Astrocyte (in vitro differentiated cells and primary cell): Measurements from ENCODE around the gene SLC1A6. TPM values are rescaled to one million over a fixed set of nuclear protein-coding genes. Genes with fewer than 3 reads are reported as not detected.

Source experiments
- DNase-seq: peaks from one replicate; pipeline ENCODE4 v3.0.0-alpha.2; 2010; ENCODE audit warnings: low read depth
- FAIRE-seq: peaks from 2 replicates; lab custom pipeline; 2011; peaks lifted over from hg19 to GRCh38; lab: Jason Lieb, UNC
- H2AFZ ChIP-seq: 2 replicates; pipeline ENCODE4 v1.6.0; 2012; ENCODE audit warnings: low read depth, low read length, inconsistent platforms
- H3K27ac ChIP-seq: 2 replicates; pipeline ENCODE4 v1.5.1; 2011; ENCODE audit warnings: low read depth, low read length, inconsistent platforms
- H3K27me3 ChIP-seq: 2 replicates; pipeline ENCODE4 v1.6.0; 2011; ENCODE audit warnings: low read length, inconsistent platforms; ENCODE audit not compliant: insufficient read depth
- H3K36me3 ChIP-seq: 2 replicates; pipeline ENCODE4 v1.5.1; 2011; ENCODE audit warnings: low read length, inconsistent platforms; ENCODE audit not compliant: insufficient read depth
- H3K4me1 ChIP-seq: 2 replicates; pipeline ENCODE4 v1.5.1; 2011; ENCODE audit warnings: low read length, inconsistent platforms; ENCODE audit not compliant: insufficient read depth
- H3K4me2 ChIP-seq: 2 replicates; pipeline ENCODE4 v1.6.0; 2012; ENCODE audit warnings: low read length, inconsistent platforms
- H3K4me3 ChIP-seq: 2 replicates; pipeline ENCODE4 v1.5.1; 2011; ENCODE audit warnings: low read depth, mild to moderate bottlenecking, low read length, inconsistent platforms; ENCODE audit not compliant: insufficient read depth
- H3K79me2 ChIP-seq: 2 replicates; pipeline ENCODE4 v1.6.0; 2012; ENCODE audit warnings: mild to moderate bottlenecking, low read length, inconsistent platforms; ENCODE audit not compliant: insufficient read depth
- H3K9ac ChIP-seq: 2 replicates; pipeline ENCODE4 v1.6.0; 2012; ENCODE audit warnings: mild to moderate bottlenecking, low read length, inconsistent platforms
- H3K9me3 ChIP-seq: 2 replicates; pipeline ENCODE4 v1.5.1; 2012; ENCODE audit warnings: low read depth, mild to moderate bottlenecking, low read length, inconsistent platforms; ENCODE audit not compliant: insufficient read depth
- H4K20me1 ChIP-seq: 2 replicates; pipeline ENCODE4 v1.6.0; 2012; ENCODE audit warnings: low read length, inconsistent platforms; ENCODE audit not compliant: insufficient read depth
- H3K27ac Mint-ChIP-seq: one replicate; pipeline ENCODE4 v1.8.0; 2021; ENCODE audit warnings: mild to moderate bottlenecking, mixed read lengths; ENCODE audit not compliant: unreplicated experiment
- H3K27me3 Mint-ChIP-seq: one replicate; pipeline ENCODE4 v1.8.0; 2021; ENCODE audit warnings: low read depth, mixed read lengths; ENCODE audit not compliant: unreplicated experiment
- H3K36me3 Mint-ChIP-seq: one replicate; pipeline ENCODE4 v1.8.0; 2021; ENCODE audit warnings: low read depth, mixed read lengths; ENCODE audit not compliant: unreplicated experiment
- H3K4me1 Mint-ChIP-seq: one replicate; pipeline ENCODE4 v1.8.0; 2021; ENCODE audit warnings: low read depth, mixed read lengths; ENCODE audit not compliant: unreplicated experiment
- H3K4me3 Mint-ChIP-seq: one replicate; pipeline ENCODE4 v1.8.0; 2021; ENCODE audit warnings: mild to moderate bottlenecking, moderate library complexity, mixed read lengths; ENCODE audit not compliant: unreplicated experiment
- H3K9me3 Mint-ChIP-seq: one replicate; pipeline ENCODE4 v1.8.0; 2021; ENCODE audit warnings: mild to moderate bottlenecking, mixed read lengths; ENCODE audit not compliant: unreplicated experiment
- CTCF ChIP-seq: IDR thresholded peaks from 2 replicates; pipeline ENCODE4 v1.5.1; 2011; ENCODE audit warnings: low read depth, mild to moderate bottlenecking, inconsistent platforms, low read length, moderate library complexity; ENCODE audit not compliant: insufficient read depth
- EZH2 ChIP-seq: IDR thresholded peaks from 2 replicates; pipeline ENCODE4 v1.6.1; 2012; ENCODE audit warnings: mild to moderate bottlenecking, low read length, inconsistent platforms; ENCODE audit not compliant: insufficient read depth
- total RNA-seq: library from RNA; stranded (reverse); gene quantifications from 2 replicates; pipeline ENCODE4 v1.2.1, GENCODE V29; 2021

Gene SLC1A6
- total RNA-seq, 1 donor from 2014 or later, result 1.6 TPM

- H3K36me3 ChIP-seq, result no peaks in the 10 kb centered on the region
- Mint-ChIP-seq H3K9me3 (peaks cover 8% of the 10 kb centered on the region), H3K27me3 (peaks cover 61% of the 10 kb centered on the region)
Observed at GRCh38 chr19:15008308-15008707, 28.6 kb upstream of the SLC1A6 start.

GRCh38 chr19:14997981-14998380, 18.3 kb upstream of the SLC1A6 start:
- no peaks in the 10 kb centered on the region for H3K27me3 ChIP-seq
- no peaks in the 10 kb centered on the region for H3K36me3 Mint-ChIP-seq
- DNase-seq (no peak), FAIRE-seq (no peak)
- no peak overlapping the region for H3K27ac Mint-ChIP-seq
- TF ChIP-seq CTCF (no peak), EZH2 (no peak)
- no peaks in the 10 kb centered on the region for H3K4me1 ChIP-seq
- no peak overlapping the region for H2AFZ ChIP-seq
- no peak overlapping the region for H3K4me3 Mint-ChIP-seq
- no peaks in the 10 kb centered on the region for H3K79me2 ChIP-seq
- no peak overlapping the region for H3K4me3 ChIP-seq
- peaks cover 4% of the 10 kb centered on the region for H3K4me1 Mint-ChIP-seq
- H3K9me3 ChIP-seq, result no peaks in the 10 kb centered on the region
- H4K20me1 ChIP-seq, result no peaks in the 10 kb centered on the region
- no peak overlapping the region for H3K27ac ChIP-seq
- peaks cover 8% of the 10 kb centered on the region for H3K9me3 Mint-ChIP-seq
- H3K27me3 Mint-ChIP-seq, result peaks cover 56% of the 10 kb centered on the region
- no peak overlapping the region for H3K4me2 ChIP-seq
- no peak overlapping the region for H3K9ac ChIP-seq
- H3K36me3 ChIP-seq, result no peaks in the 10 kb centered on the region

More at GRCh38 chr19:15008308-15008707, 28.6 kb upstream of the SLC1A6 start:
- H3K4me3 ChIP-seq, result no peak overlapping the region
- H3K27ac ChIP-seq, result no peak overlapping the region
- DNase-seq, result no peak
- H3K36me3 Mint-ChIP-seq, result no peaks in the 10 kb centered on the region
- H3K9ac ChIP-seq, result no peak overlapping the region
- H2AFZ ChIP-seq, result no peak overlapping the region
- H3K27me3 ChIP-seq, result peaks cover 4% of the 10 kb centered on the region
- FAIRE-seq, result no peak
- H3K4me1 Mint-ChIP-seq, result no peaks in the 10 kb centered on the region
- TF ChIP-seq CTCF (no peak), EZH2 (no peak)
- no peaks in the 10 kb centered on the region for H3K9me3 ChIP-seq
- H3K27ac Mint-ChIP-seq, result no peak overlapping the region
- no peaks in the 10 kb centered on the region for H3K4me1 ChIP-seq
- no peaks in the 10 kb centered on the region for H3K79me2 ChIP-seq
- no peak overlapping the region for H3K4me2 ChIP-seq
- no peak overlapping the region for H3K4me3 Mint-ChIP-seq
- H4K20me1 ChIP-seq, result no peaks in the 10 kb centered on the region

GRCh38 chr19:14992780-14993179, 13.1 kb upstream of the SLC1A6 start:
- Mint-ChIP-seq H3K4me1 (no peaks in the 10 kb centered on the region), H3K36me3 (no peaks in the 10 kb centered on the region), H3K4me3 (no peak overlapping the region), H3K9me3 (peaks cover 8% of the 10 kb centered on the region), H3K27ac (no peak overlapping the region), H3K27me3 (peaks cover 35% of the 10 kb centered on the region)
- Histone ChIP-seq H4K20me1 (no peaks in the 10 kb centered on the region), H3K79me2 (no peaks in the 10 kb centered on the region), H3K9me3 (no peaks in the 10 kb centered on the region), H3K4me2 (no peak overlapping the region), H3K4me3 (no peak overlapping the region), H3K27me3 (no peaks in the 10 kb centered on the region), H3K36me3 (no peaks in the 10 kb centered on the region), H3K4me1 (no peaks in the 10 kb centered on the region), H3K9ac (no peak overlapping the region), H3K27ac (no peak overlapping the region), H2AFZ (no peak overlapping the region)
- TF ChIP-seq EZH2, result no peak
- FAIRE-seq (no peak), DNase-seq (no peak)
